HG02763 (cell line): ENCODE measurements around the gene CACNA2D3.
"Not testable (repeated sequence)": the region's sequence is repeated elsewhere in the genome, so short reads cannot be mapped to it uniquely, and the experiment has no call there.

Experiments used
- ATAC-seq: cut with Tn5 transposase; IDR thresholded peaks from one replicate; pipeline ENCODE4 v1.9.1; 2021; ENCODE audit warnings: mild to moderate bottlenecking, moderate library complexity; ENCODE audit not compliant: unreplicated experiment

CACNA2D3 gene

DNA sequence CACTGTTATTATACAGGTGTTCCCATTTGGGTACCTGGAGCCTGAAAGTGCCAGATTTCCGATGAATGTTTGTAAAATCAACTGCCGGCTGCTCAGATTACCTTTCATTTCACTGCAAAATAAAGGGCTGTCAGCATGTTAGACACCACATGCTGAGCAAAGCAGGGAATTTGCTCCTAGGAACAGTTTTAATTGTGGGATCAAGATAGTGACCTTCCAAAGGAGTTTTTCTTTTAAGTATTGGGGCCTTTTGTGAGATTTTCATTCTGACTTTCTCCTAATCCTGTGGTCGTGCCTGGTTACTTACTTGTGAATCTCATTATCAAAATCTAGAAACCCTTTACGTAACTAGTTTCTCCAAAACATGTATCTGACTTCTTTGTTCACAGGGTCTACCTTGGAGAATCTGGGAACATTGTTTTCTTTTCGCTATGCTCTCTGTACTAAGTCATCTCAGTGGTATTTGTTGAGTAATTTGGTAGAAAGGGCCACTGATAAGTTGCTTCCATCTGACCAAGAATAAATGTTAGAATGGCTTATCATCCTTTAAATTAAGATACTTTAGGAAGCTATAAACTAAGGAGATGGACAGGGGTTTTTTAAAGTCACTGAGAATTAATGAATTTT is 846.3 kb downstream of the CACNA2D3 start:
- ATAC-seq, result no peak

DNA sequence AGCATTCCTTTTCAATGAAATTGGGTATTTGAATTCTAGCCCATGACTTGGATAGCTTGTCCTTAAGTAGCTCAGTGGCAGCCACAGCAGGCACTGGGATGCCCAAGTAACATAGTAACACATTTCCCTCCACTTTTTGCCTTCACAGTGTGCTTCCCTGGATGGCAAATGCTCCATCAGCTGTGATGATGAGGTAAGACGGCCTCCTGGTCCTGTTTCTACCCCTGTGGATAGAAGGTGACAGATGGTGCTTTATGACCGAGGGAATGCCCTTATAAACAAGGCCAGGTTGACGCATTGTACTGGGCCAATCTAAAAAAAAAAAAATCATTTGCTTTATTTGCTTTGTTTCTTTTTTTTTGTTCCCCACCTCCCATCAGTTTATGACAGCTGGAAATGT is 847.3 kb downstream of the CACNA2D3 start:
- ATAC-seq, result no peak

DNA sequence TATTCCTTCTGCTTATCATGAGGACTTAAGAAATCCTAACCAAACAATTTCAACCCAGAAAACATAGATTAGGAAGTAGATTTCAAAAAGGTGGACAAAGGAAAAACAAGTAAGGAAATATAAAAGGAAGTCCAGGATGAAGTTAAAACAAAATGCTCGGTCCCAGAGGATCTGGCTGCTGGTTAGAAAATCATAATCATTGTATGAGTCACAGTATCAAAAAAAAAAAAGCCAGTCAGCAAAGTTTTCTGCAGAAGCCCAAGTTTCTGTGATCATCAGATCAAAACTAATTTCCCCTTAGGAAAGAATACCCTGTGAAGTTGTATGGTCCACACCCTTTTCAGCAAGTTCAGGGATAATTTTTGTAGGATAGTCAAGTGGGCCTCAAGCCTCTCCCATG is 848.5 kb downstream of the CACNA2D3 start:
- ATAC-seq, result no peak

GRCh38 chr3:54977439-54977838 is 855.1 kb downstream of the CACNA2D3 start:
- ATAC-seq, result no peak

GRCh38 chr3:54977946-54978345 is 855.6 kb downstream of the CACNA2D3 start:
- not testable (repeated sequence) for ATAC-seq

- no peak for ATAC-seq
Measured at GRCh38 chr3:54982807-54983206, 860.5 kb downstream of the CACNA2D3 start.

- no peak for ATAC-seq
Measured at GRCh38 chr3:54983266-54984099, 861.1 kb downstream of the CACNA2D3 start.

- no peak for ATAC-seq
Measured at GRCh38 chr3:54985856-54986255, 863.5 kb downstream of the CACNA2D3 start.

GRCh38 chr3:54986294-54986693 is 863.9 kb downstream of the CACNA2D3 start:
- ATAC-seq, result no peak

- no peak for ATAC-seq
Measured at GRCh38 chr3:54987719-54988118, 865.4 kb downstream of the CACNA2D3 start.

DNA sequence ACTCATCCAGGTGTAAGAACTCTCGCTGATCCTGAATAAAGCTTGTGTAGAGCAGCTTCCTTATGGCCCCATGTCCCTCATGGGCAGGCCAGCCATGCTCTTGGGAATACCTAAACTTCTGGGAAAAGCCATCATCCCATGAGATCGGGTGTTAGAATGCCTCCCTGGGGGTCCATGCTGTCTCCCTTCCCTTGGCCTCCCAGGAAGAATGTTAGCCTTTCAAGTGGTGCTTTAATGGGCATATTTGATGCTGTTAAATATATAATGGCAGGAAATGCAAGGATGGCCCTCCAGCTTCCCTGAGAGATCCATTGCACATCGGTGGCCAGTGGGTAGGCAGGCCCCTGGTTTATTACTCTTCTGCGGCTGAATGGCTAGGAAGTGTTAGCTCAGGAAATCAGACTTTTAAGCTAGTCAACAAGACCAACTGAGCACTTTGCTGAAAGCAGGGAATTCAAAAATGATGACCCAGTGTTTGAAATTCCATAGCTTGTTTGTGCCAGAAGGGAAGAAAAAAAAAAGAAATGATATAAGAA is 866.0 kb downstream of the CACNA2D3 start:
- no peak for ATAC-seq

GRCh38 chr3:54988838-54989630 is 866.7 kb downstream of the CACNA2D3 start:
- no peak for ATAC-seq

- ATAC-seq, result no peak
Measured at GRCh38 chr3:54994111-54994513, 871.8 kb downstream of the CACNA2D3 start.

- no peak for ATAC-seq
Measured at GRCh38 chr3:54999159-54999558, 876.8 kb downstream of the CACNA2D3 start.

DNA sequence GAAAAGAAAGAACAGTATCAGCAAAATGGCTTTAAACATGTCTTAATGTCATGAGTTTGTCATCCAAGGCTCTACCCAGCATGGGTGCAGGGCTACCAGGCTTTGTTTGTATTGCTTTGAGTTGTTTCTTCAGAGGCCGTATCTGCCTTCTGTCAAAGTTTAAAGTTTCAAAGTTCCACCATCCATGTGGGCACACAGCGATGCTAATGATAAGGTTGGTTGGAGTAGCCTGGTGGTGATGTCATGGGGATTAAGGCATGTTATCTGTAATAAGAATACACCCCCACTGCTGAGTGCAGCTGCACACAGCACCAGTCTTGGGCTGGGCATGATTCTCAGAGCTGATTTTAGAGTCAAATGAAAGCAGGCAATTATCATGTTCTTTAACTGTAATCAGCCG is 877.5 kb downstream of the CACNA2D3 start:
- no peak for ATAC-seq

DNA sequence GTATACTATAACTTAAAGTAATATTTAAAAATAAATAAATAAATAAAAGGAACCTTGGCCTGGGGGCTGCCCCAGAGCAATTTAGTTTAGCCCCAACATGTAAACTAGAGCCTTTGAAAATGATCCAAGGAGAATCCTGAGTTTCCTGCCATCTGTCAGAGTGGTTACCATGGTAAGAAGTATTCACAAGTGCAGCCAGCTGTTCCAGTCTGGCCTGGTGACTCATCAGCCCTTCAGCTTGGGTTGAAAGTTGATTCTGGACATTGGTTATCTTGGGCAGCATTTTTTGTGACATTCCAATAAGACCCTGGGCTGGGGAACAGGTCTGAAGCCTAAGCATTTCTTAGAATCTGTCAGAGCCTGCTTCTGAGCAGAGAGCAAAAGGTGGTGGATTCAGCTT is 878.2 kb downstream of the CACNA2D3 start:
- no peak for ATAC-seq

DNA sequence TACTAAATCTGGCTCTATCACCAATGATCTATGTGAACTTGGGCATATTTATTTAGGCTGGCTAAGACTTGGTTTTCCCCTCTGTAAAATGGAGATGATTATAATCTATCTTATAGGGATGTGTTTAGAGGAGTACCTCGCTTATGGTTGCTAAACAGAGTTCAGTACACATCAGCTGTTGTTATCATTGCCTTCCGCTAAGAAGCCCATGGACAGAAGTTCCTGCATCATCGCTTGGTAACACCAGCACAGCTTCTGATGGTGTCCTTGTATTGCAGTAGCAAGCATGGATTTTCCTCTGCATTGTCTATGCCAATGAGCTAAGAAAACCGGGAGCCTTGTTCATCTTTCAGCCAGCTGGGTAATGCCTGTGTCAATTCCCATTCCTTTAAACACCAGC is 878.6 kb downstream of the CACNA2D3 start:
- no peak for ATAC-seq

DNA sequence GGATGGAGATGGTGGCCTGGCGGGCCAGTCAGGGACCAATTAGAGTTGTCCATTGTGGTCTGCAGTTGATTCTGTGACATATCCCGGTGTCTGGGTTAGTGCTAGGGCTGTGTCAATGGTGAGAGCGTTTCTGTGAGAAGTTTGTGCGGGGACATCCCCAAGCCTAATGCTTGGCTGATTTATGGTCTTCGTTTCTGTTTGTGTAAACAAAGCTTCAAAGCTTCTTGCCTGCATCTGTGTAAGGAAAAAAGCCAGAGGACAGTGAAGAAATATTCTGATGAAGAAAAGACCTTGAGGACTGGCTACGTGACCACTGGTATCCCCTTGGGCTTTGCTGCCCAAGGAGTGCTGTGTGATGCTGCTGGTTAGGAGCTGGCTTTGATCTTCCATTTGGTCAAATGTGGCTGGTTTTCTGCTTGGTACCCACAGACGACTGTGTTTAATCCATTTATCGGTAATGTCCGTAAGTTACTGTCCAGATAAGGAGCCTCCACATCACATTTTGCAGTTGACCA is 880.1 kb downstream of the CACNA2D3 start:
- ATAC-seq, result no peak

DNA sequence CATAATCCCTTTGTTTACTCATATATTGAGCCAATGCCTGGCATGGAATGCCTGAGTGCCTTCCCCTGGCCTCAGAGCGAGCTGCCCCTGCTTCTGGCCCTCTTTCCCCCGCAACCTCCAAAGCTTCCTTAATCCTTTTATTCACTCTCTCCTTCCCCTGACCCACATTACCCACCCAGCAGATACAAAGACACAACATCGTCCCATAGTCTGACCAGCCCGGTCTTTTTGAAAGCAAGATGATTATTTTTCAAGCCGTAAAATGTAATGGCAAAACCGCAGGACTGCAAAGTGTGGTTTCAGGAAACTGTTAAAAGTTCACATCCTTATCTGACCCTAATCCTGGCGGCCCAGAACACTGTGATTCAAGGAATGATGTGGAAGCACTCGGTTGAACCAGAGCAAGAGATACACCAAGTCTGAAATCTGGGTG is 883.9 kb downstream of the CACNA2D3 start:
- no peak for ATAC-seq

DNA sequence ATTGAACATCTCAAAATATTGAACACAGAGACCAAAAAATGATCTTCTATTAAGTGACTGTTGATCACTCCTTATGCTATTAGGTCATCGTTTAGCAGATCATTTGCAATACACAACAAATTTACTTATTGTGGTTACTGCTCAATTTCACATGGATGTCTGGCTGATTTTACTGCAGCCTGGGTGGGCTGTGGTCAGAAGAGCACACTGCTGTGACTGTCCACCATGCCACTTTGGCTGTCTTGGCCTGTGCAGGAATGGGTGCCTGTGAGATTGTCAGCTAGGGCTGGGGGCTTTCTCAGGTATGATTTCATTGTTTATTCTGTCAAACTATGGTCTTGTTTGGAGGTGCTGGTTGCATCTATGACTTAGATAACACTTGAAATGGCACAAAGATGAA is 885.6 kb downstream of the CACNA2D3 start:
- no peak for ATAC-seq

GRCh38 chr3:55009372-55009771 is 887.0 kb downstream of the CACNA2D3 start:
- ATAC-seq, result no peak
